NCI-H748 (cell line): ENCODE results near the gene RUVBL1.

ENCODE experiments used
- DNase-seq: peaks from one replicate; lab custom pipeline; 2025; ENCODE audit not compliant: unreplicated experiment; lab: John Stamatoyannopoulos, UW

RUVBL1 gene

DNA sequence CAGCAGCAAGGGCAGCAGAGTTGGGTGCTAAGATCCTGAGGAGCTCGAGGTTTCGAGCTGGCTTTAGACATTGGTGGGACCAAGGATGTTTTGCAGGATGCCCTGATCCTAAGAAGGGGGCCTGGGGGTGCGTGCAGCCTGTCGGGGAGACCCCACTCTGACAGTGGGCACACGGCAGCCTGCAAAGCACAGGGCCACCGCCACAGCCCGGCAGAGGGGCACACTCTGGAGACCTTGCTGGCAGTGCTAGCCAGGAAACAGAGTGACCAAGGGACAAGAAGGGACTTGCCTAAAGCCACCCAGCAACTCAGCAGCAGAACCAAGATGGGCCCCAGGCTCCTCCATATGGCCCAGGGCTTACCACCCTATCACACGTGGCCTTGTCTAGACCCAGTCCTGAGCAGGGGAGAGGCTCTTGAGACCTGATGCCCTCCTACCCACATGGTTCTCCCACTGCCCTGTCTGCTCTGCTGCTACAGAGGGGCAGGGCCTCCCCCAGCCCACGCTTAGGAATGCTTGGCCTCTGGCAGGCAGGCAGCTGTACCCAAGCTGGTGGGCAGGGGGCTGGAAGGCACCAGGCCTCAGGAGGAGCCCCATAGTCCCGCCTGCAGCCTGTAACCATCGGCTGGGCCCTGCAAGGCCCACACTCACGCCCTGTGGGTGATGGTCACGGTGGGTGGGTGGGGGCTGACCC lies 52.6 kb downstream of the RUVBL1 start:
- no peak for DNase-seq

DNA sequence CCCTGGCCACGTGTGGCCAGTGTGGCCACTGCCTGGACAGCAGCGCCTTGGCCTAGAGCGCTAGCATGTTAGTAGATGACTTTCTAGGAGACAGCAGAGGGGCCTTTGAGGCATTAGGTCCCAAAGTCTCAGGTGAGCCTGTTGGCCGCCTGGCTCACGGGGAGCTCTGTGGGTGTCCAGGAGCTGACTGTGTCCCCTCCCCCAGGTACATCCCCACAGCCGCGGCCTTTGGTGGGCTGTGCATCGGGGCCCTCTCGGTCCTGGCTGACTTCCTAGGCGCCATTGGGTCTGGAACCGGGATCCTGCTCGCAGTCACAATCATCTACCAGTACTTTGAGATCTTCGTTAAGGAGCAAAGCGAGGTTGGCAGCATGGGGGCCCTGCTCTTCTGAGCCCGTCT lies 54.3 kb downstream of the RUVBL1 start:
- no peak for DNase-seq

DNA sequence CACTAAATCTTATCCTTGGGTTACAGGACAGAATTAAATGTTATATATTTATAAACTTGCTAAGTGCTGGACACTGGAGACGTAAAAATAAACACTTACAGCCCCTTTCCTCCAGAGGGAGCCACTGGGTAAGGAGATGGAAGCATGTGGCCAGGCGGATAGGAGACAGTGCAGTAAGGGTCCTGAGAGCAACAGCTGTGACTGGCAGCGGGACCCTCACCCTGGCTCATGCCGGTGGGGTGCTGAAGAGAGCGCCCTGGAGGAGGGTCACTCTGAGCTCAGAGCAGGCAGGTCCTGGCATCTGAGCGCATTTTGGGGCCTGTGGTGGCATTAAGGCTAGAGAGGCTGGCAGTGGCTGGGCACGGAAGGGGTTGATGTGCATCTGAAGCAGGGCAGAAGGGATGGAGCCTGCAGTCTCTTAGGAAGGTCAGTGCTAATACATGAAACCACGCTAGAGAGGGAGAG lies 55.4 kb downstream of the RUVBL1 start:
- peak; percentile 37 for DNase-seq

DNA sequence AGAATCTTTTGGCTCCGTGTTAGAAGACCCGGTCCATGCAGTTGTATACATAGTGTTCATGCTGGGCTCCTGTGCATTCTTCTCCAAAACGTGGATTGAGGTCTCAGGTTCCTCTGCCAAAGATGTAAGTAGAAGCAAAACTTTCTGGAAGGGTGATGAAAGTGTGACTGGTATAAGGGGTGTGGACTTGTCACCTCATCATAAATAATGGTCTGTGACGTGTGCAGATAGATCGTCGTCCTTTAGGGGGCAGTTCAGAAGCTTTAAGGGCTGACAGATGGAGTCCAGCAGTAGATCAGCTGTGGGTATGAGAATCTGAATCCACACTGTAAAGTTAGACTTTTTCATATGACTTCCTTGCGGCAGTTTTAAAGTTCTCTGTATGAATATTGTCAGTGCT lies 56.1 kb downstream of the RUVBL1 start:
- no peak for DNase-seq

DNA sequence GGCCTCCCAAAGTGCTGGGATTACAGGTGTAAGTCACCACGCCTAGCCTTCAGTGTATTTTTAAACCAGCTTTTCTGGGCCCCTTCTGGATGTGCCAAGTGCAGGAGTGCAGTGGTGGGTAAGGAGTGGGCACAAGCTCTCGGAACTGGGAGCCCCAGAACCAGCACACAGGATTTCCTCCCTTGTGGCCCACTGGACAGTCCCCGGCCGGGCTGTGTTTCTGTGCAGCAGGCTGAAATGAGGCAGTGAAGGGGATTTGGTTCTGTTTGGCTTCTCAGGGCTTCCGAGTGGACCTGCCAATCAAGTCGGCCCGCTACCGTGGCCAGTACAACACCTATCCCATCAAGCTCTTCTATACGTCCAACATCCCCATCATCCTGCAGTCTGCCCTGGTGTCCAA lies 56.9 kb downstream of the RUVBL1 start:
- no peak for DNase-seq

DNA sequence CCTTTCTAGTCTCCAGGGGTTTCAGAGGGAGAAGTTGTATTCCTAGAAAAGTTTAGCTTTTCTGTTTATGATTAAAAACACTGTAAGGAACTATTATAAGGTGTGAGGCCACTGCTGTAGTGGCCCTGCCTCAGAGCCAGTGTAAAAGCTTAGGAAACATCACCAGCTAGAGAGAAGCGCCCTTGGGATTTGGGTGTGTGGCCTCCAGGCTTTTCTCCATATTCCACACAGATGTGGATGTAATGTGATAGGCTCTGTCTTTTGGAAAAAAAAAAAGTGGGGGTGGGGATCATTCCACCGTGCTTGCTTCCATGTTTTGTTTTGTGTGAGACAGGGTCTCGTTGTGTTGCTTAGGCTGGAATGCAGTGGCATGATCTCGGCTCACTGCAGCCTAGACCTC lies 57.5 kb downstream of the RUVBL1 start:
- no peak for DNase-seq

DNA sequence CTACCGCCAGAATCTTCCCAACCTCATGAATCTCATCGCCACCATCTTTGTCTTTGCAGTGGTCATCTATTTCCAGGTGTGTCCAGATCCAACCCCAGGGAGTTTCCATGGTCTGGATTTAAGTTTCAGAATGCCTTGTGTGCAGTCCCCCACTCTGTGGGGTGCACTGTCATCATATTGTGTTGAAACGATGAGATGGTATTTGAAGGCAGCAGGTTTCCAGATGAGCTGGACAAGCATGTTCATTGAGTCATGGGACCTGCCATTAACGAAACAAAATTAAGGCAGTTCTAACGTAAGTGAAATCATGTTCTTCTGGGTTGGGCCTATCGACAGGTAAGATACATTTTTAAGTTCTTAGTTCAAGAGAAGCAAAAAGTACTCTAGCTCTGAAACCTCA lies 58.6 kb downstream of the RUVBL1 start:
- no peak for DNase-seq

DNA sequence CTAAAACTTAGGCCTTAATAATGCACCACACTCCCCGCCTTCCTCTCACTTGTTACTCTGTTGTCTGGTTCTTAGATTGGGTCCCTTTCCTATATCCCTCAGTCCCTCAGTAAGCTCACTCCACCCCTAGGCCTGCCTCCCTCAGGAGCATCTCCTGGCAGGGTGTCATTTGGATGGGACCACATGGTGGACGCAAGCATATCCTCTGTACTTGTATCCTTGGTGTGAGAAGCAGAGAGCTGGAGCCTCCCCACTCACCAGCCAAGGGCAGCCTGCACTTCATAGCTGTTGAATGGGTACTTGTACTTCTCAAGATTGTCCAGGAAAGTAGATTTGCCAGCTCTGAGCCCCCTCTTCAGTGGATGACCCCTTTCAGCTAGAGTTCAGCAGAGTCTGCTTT lies 59.7 kb downstream of the RUVBL1 start:
- no peak for DNase-seq

DNA sequence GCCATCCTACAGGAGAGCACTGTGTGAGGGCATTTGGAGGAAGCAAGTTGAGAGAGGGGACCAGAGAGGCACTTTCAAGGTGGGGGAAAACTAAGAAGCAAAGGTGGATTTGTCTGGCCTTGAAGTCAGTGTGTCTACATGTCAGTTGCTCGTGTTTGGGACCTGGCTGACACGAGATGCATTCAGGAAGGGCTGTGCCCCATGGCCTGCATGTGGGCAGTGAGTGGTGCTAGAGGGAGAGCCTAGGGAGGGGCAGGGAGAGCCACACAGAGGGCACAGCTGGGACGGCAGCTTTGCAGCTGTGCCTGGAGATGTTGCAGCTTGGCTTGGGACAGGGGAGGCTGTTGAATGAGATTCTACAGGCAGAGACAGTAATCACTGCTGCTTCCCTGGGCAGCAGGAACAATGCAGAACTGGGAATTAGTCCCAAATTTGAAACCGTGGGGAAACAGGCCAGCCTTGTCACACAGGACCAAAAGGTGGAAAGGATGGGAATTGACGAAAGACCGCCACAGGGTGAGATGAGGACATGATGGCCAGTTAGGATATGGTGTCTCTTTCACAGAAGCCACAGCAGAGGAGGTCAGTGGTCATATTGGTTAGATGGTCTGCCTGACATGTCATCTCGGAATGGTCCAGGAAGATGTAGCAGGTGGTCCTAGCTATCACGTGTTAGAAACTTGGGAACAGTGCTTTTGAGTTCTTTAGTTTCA lies 61.4 kb downstream of the RUVBL1 start:
- no peak for DNase-seq

DNA sequence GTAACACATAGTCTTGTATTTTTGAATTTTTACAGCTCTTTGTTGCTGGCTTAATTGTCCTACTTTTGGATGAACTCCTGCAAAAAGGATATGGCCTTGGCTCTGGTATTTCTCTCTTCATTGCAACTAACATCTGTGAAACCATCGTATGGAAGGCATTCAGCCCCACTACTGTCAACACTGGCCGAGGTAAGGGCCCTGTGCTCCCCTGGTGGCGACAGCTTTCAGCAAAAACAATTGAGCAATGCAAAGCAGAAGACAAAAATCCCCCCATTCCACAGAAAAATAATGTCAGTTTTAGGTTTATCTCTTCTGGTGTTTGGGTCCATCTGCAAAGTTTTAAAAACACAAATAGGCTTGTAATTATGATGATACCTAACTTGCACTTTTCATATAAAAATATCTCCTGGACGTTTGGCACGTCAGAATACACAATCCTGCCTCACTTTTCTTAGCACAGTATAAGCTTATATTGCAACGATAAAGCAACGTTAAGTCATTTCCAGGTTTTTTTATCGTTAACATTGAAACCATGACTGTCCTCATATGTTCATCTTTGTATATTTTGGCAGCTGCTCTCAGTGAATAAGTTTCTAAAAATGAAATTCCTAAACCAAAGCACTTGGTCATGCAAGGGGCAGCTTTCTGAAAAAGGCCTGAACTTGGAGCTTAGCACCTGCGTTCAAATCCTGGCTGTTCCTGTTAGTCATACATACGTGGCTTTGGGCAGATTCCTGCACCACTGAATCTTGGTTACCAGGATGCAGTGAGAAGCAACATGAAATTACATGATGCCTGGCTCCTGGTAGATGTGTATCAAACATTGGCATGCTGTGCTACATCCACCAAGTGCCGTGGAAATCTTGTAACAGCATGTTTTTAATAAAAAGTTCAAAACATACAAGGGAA lies 62.9 kb downstream of the RUVBL1 start:
- no peak for DNase-seq

DNA sequence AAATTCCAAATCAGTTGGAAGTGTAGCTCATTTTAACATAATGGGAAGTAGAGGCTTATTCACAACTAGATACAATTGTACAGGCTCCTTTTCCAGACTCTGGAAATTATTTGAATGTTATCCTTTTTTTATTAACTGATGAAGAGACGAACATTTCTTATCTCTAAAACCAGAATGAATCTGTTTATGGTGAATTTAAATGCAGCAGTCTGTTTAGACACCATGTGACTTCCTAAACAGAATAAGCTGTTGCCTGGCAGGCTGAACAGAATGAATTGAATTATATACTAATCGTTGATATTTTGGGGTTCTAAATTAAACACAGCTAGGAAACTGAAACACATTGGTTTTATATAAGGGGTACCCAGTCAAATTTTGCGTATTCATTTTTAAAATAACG lies 67.4 kb downstream of the RUVBL1 start:
- DNase-seq = no peak

DNA sequence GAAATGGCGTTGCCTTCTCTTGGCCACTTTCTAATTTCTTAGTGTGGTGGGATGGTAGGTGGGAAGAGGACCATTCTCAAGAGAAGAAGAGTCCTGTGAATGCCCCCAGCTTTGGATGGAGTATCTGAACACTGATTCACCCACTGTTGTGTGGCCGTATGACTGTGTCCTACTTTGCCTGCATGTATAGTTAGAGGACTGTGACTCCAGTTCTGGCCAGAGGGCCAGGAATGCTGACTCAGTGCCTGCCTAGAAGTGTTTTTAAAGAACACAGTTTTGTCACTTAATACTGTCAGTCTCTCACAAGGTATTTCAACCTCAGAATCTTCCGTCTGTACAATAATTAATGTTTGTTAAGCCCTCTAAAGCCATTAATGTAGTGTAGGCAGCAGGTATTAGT lies 69.2 kb downstream of the RUVBL1 start:
- DNase-seq = no peak

DNA sequence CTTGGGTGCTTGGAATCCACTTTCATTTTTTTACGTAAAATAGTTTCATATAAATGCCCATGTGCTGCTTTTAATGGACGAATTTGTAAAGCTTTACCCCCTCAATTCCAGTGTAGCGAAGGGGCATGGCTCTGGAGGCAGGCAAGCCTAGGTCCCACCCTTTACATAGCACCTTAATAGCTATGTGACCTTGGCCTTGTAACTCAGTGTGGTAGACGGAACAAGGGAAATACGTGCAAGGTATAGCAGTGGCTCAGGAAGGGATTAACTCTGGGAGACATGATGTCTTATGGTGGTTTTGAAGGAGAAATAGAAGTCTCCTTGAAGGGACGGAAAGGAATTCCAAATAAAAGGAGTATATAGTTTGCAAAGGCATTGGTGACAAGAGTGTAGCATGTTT lies 70.0 kb downstream of the RUVBL1 start:
- no peak for DNase-seq

DNA sequence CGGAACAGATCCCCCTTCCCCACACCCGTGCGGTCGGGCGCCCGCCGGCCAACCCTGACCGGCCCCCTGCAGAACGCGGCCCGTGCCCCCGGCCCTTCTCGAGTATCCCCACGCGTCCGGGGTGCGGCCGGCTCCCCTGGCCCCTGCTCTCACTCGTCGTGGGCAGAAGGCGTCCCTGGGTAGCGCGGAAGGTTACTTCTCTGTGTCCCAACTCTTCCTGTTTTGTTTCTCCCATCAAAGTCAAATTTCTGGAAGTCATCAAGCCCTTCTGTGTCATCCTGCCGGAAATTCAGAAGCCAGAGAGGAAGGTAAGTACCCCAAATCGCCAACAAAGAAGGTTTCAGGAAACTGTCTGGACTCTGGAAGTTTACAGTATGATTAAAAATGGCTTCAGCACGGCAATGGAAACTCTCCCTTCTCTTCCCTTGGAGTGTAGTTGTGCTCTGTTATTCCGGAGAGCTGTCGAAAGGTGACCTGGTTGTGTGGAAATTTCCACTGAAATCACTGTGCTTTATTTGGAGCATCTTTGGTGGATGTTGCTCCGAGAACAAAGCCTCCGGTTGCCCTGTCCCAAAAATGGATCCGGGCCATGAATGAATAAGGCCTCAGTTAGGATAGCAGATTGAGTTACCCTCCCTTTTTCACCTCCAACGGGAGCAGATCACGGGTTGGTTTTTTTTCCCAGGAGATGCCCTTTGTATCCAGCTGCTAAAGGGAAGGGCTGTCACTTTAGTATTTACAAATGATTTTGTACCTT lies 70.8 kb downstream of the RUVBL1 start:
- DNase-seq = peak; percentile 8

DNA sequence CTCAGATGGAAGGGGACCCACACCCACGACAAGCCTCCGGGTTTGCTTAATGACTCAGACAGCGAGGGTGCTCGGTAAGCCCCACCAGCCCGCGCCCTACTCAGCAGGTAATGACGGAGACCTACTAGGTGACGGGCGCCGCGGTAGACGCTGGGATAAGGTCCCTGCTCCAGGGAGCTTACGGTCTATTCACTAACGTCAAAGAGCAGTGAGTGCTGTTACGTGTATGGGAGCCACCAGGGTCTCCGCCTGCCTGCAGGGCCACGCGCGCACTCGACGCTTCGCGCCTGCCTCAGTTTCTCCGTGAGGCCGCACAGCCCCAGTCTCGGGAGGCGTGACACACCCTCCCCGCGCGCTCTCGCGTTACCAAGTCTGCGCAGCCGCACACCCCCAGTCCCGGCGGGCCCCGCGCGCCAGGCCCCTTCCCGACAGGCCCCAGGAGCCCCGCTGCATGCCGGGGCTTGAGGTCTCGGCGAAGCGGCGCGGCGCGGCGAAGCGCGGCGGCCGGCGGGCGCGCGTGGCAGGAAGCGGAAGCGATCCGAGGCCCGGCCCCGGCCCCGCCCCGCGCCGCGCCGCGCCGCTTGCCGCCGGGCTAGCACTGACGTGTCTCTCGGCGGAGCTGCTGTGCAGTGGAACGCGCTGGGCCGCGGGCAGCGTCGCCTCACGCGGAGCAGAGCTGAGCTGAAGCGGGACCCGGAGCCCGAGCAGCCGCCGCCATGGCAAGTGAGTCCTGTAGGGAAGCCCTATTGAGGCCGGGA lies 71.6 kb downstream of the RUVBL1 start, which contains the start of gene SEC61A1:
Gene SEC61A1, plus strand, starts transcription at position 601 of the 758 bp plus-strand sequence. Its CDS starts 116 bp downstream, at position 717.
- DNase-seq = peak; percentile 92

DNA sequence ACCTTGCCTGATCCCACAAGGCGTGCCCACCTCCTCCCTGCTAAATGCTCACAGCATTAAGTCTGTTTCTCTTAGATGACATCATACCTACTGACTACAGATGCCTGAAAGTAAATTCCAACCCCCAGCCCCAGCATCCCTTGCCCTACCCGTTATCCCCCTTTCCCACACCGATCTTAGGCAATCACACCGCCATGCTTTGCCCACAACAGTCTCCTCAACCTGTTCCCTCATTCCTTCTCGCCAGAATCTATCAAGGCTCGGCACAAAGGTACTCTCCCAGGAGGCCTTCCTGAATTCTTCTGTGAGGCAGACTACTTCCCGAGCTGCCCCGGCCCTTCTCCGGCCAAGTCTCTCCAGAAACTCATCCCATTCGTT lies 72.2 kb downstream of the RUVBL1 start:
- DNase-seq = peak; percentile 44

DNA sequence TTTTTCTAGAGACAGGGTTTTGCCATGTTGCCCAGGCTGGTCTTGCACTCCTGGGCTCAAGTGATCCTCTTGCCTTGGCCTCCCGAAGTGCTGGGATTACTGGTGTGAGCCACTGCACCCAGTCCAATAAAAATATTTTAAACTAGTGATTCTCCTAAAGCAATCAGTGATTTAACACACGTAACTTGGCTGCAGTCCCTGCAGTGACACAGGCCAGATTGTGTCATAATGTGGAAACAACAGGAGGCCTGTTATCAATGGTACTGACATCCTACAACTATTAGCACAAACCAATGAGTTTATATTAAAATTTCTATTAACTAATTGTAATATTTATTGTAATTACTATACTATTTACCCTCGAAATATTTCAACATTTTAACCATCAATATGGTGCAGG lies 73.0 kb downstream of the RUVBL1 start:
- no peak for DNase-seq

DNA sequence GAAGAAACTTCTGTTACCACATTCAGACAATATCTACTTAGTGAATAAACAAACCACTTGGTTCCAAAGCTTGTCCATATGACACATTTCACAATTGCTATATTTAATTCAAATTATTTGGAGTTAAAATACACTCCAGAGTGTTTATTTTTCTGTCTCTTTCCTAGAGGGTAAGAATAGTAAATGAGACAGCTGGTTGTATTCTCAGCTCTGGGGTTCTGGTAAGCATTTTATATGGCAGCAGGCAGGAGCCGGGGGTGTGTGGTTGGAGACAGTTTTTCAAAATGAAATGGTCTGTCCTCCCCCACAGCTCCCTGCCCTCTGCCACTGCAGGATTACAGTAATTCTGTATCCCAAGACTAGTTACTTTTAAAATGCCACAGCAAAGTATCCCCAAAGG lies 82.3 kb downstream of the RUVBL1 start:
- DNase-seq = no peak

DNA sequence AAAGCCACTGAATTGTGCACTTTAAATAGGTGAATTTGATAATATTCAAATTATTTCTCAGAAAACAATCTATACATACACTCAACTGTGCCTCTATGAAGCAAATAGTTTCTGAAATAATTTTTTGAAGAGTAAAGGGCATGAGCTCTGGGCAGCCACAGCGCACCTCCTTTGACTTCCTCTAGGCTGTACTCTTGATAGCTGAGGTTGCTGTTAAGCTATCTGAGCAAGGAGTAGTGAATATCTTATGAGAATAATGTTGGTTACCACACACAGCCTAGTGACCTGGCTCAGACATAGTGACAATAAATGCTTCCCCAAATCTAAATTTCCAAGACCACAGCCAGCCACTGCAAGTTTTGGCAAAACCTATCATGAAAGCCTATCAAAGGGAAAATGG lies 83.0 kb downstream of the RUVBL1 start:
- DNase-seq = no peak

DNA sequence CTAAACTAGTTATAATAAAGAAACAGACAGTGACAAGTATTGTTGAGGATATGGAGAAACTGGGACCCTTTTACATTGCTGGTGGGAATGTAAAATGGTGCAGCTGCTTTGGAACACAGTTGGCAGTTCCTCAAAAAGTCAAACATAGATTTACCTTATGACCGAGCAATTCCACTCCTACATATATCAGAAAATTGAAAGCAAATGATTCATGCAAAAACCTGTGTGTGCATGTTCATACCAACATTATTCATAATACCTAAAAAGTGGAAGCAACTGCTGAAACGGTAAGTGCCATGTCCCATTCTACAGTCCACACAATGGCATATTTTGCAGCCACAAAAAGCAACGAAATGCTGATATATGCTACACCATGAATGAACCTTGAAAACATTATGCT lies 83.6 kb downstream of the RUVBL1 start:
- DNase-seq = no peak
